Activated T-helper 1 cell treated with Interleukin-2 at 50 U/mL for 16 hours (primary cell): ENCODE data around the gene PLTP.
"Not testable (repeated sequence)": the region's sequence is repeated elsewhere in the genome, so short reads cannot be mapped to it uniquely, and the experiment has no call there.

Experiments used
- DNase-seq: peaks from one replicate; pipeline ENCODE4 v3.0.0-alpha.2; 2020; ENCODE audit warnings: low read depth

PLTP gene

GRCh38 chr20:45874104-45874481, 37.9 kb downstream of the PLTP start:
- not testable (repeated sequence) for DNase-seq

- DNase-seq = no peak
Measured at GRCh38 chr20:45873409-45874103, 38.4 kb downstream of the PLTP start.

- DNase-seq = no peak
Measured at GRCh38 chr20:45872626-45873025, 39.3 kb downstream of the PLTP start.

GRCh38 chr20:45867819-45868176, 44.2 kb downstream of the PLTP start:
- DNase-seq = no peak

GRCh38 chr20:45867136-45867818, 44.7 kb downstream of the PLTP start:
- no peak for DNase-seq

GRCh38 chr20:45866454-45866853, 45.5 kb downstream of the PLTP start:
- no peak for DNase-seq

GRCh38 chr20:45863543-45864470, 48.1 kb downstream of the PLTP start:
- DNase-seq = no peak

GRCh38 chr20:45861221-45862075, 50.5 kb downstream of the PLTP start:
- no peak for DNase-seq

GRCh38 chr20:45860560-45861220, 51.3 kb downstream of the PLTP start:
- DNase-seq = no peak

GRCh38 chr20:45859916-45860315, 52.0 kb downstream of the PLTP start:
- DNase-seq = no peak

GRCh38 chr20:45857882-45858216, 54.1 kb downstream of the PLTP start:
- no peak for DNase-seq

GRCh38 chr20:45857114-45857881, 54.7 kb downstream of the PLTP start, which contains the start of the genes ACOT8 and ZSWIM3:
ACOT8 (minus strand) TSS chr20:45857392; CDS start chr20:45857315, 77 bp downstream.
ZSWIM3 (plus strand) TSS chr20:45857614; CDS start chr20:45857826, 212 bp downstream.
- peak; percentile 80 for DNase-seq

- no peak for DNase-seq
Measured at GRCh38 chr20:45853484-45853883, 58.5 kb downstream of the PLTP start.

- DNase-seq = no peak
Measured at GRCh38 chr20:45852326-45852725, 59.6 kb downstream of the PLTP start.

- DNase-seq = no peak
Measured at GRCh38 chr20:45851501-45851900, 60.5 kb downstream of the PLTP start.

- no peak for DNase-seq
Measured at GRCh38 chr20:45850926-45851325, 61.0 kb downstream of the PLTP start.

GRCh38 chr20:45850238-45850637, 61.7 kb downstream of the PLTP start:
- DNase-seq = no peak

- DNase-seq = no peak
Measured at GRCh38 chr20:45848969-45849582, 62.9 kb downstream of the PLTP start.
